Upper lobe of left lung (tissue), 6 donors: ENCODE measurements around the gene TBC1D14. TPM values are rescaled to one million over a fixed set of nuclear protein-coding genes. Genes with fewer than 3 reads are reported as not detected.

Source experiments
- ATAC-seq, 2 donors: fragments of 200-7000 bp; cut with Tn5 transposase; one replicate each; pipeline ENCODE4 v1.9.1; 2022; ENCODE audit warnings: mild to moderate bottlenecking in 2 of 2, moderate library complexity in 2 of 2; ENCODE audit not compliant: low FRiP score in 2 of 2
- DNase-seq, 2 donors: peaks; one replicate each; pipeline ENCODE4 v3.0.0-alpha.2; 2019 to 2020
- H3K27ac ChIP-seq, 4 donors: fragments of 200-600 bp; sonication (generic); one replicate each; pipeline ENCODE4 v1.5.1; 2016 to 2019
- H3K27me3 ChIP-seq, 4 donors: fragments of 200-600 bp; sonication (generic); one replicate each; pipeline ENCODE4 v1.5.1; 2017 to 2019
- H3K36me3 ChIP-seq, 4 donors: fragments of 200-600 bp; sonication (generic); one replicate each; pipeline ENCODE4 v1.5.1; 2016 to 2019
- H3K4me1 ChIP-seq, 4 donors: fragments of 200-600 bp; sonication (generic); one replicate each; pipeline ENCODE4 v1.5.1; 2018 to 2019
- H3K4me3 ChIP-seq, 4 donors: fragments of 200-600 bp; sonication (generic); one replicate each; pipeline ENCODE4 v1.5.1; 2017 to 2019; ENCODE audit warnings: mild to moderate bottlenecking in 2 of 4, moderate library complexity in 1 of 4
- H3K9me3 ChIP-seq, 4 donors: fragments of 200-600 bp; sonication (generic); one replicate each; pipeline ENCODE4 v1.5.1; 2018 to 2019
- CTCF ChIP-seq, 6 experiments: fragments of 450-650 bp in 4 of 6; fragments of 200-600 bp in 2 of 6; sonication (generic) in 2 of 6; IDR thresholded peaks; one replicate each; pipeline ENCODE4 v1.5.1; 2016 to 2019; ENCODE audit warnings: antibody characterized with exemption in 6 of 6
- EP300 ChIP-seq, 4 donors: sonication (generic); formaldehyde crosslinking; IDR thresholded peaks; one replicate each; pipeline ENCODE4 v1.5.1; 2017; ENCODE audit warnings: antibody characterized with exemption in 4 of 4, control low read depth in 2 of 4
- POLR2A ChIP-seq, 4 donors: fragments of 450-650 bp; IDR thresholded peaks; one replicate each; pipeline ENCODE4 v1.5.1; 2016 to 2017; ENCODE audit warnings: antibody characterized with exemption in 4 of 4, mild to moderate bottlenecking in 2 of 4
- POLR2AphosphoS5 ChIP-seq, 2 donors: sonication (generic); formaldehyde crosslinking; IDR thresholded peaks; one replicate each; pipeline ENCODE4 v1.5.1; 2017; ENCODE audit warnings: antibody characterized with exemption in 2 of 2
- WGBS, 2 donors: methylation state at CpG; one replicate each; pipeline ENCODE4 v1.1.5; 2017 to 2018; 5-methylcytosine and 5-hydroxymethylcytosine counted together
- total RNA-seq, 6 donors: library from RNA; depleted of rRNA in 4 of 6; stranded (reverse); fragments of >200 nt in 4 of 6; gene quantifications; one replicate each; pipeline versions ENCODE4 v1.1.0 to v1.2.1, GENCODE V29; 2016 to 2021
- donor health status: DM: no; HTN: no; CAD: no; lungs with moderate emphysema.
- donor health status: DM: no; HTN: yes; CAD: no; lungs with severe emphysema.

Gene TBC1D14
- total RNA-seq, 6 donors from 2014 or later: 47.7 to 61.8 (median 57.8) TPM

DNA sequence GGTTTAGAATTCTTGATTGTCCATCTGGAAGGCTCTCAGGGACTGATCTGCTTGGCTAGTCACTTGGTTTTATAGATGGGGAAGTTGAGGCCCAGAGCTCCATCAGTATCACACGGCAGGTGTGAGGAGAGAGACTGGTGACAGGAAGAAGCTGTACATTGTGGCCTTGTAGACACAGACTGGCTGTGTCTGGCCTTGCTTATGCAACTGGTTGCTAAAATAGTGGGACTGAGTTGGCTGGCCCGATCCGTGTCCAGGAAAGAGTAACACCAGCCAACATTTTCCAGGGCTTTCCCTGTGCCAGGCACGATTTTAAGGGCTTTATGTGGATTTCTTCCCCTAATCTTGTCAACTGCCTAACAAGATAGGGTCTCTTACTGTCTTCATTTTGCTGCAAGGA lies 2.8 kb downstream of the TBC1D14 start:
- WGBS, 2 donors: 60 to 64% methylated on average over 4 of the region's 4 CpGs
- Histone ChIP-seq H3K36me3 (no peaks in the 10 kb centered on the region), H3K9me3 (no peaks in the 10 kb centered on the region), H3K4me3 (no peak overlapping the region), H3K4me1 (peaks cover 42 to 85% (median 54%) of the 10 kb centered on the region in 4 donors), H3K27ac (peak overlapping the region in 2 of 4 donors; percentile 21 to 47), H3K27me3 (no peaks in the 10 kb centered on the region)
- no peak for TF ChIP-seq CTCF (IDR thresholded peaks at IDR 0.05)
- TF ChIP-seq POLR2A (IDR thresholded peaks at IDR 0.05): peak in 1 of 4 donors; percentile 29
- peak in 1 of 2 donors; percentile 31 for TF ChIP-seq POLR2AphosphoS5 (IDR thresholded peaks at IDR 0.05)
- ATAC-seq: no peak
- peak in 1 of 2 donors; percentile 55 for DNase-seq

DNA sequence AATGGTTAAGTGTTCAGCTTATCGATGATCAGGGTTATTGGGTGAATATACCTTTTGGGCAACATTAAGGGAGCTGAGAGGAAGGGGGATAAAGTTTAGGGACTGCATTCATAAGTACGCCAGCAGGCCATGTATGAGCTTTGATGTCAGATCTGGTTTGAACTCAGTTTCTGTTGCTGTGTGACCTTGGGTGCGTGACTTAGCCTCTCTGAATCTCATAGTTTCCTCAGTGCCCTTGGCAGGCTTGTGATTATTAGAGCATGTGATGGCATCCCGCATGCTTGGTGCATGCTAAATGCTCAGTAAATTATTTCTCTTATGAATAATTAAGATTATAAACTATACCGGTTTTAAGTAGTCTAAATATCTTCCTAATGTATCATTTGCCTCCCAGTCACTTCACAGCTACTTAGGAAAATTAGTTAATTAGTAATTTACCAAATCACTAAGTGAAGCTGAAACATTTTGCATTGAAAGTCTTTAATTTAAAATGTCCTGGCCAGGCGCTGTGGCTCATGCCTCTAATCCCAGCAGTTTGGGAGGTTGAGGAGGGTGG lies 3.8 kb downstream of the TBC1D14 start:
- Histone ChIP-seq H3K27me3 (no peaks in the 10 kb centered on the region), H3K4me3 (no peak overlapping the region), H3K27ac (peak overlapping the region in 1 of 4 donors; percentile 21), H3K36me3 (no peaks in the 10 kb centered on the region), H3K9me3 (no peaks in the 10 kb centered on the region), H3K4me1 (peaks cover 45 to 85% (median 59%) of the 10 kb centered on the region in 4 donors)
- no peak for TF ChIP-seq CTCF (IDR thresholded peaks at IDR 0.05)
- TF ChIP-seq POLR2A (IDR thresholded peaks at IDR 0.05): no peak
- no peak for TF ChIP-seq POLR2AphosphoS5 (IDR thresholded peaks at IDR 0.05)
- TF ChIP-seq EP300 (IDR thresholded peaks at IDR 0.05): no peak
- ATAC-seq (no peak), DNase-seq (no peak)
- WGBS, 2 donors: 90 to 97% methylated on average over 6 of the region's 6 CpGs

GRCh38 chr4:6914448-6914847 lies 4.8 kb downstream of the TBC1D14 start:
- DNase-seq (no peak), ATAC-seq (no peak)
- H3K9me3 ChIP-seq: no peaks in the 10 kb centered on the region
- no peaks in the 10 kb centered on the region for H3K36me3 ChIP-seq
- no peak for TF ChIP-seq POLR2AphosphoS5 (IDR thresholded peaks at IDR 0.05)
- TF ChIP-seq EP300 (IDR thresholded peaks at IDR 0.05): no peak
- no peak for TF ChIP-seq CTCF (IDR thresholded peaks at IDR 0.05)
- TF ChIP-seq POLR2A (IDR thresholded peaks at IDR 0.05): no peak
- no peak overlapping the region for H3K4me3 ChIP-seq
- H3K27me3 ChIP-seq: no peaks in the 10 kb centered on the region
- H3K27ac ChIP-seq: peak overlapping the region in 2 of 4 donors; percentile 88
- H3K4me1 ChIP-seq: peaks cover 48 to 89% (median 63%) of the 10 kb centered on the region in 4 donors
- 95 to 98% methylated on average over 9 of the region's 9 CpGs for WGBS, 2 donors

- H3K27me3 ChIP-seq: no peaks in the 10 kb centered on the region
- DNase-seq: no peak
- H3K9me3 ChIP-seq: no peaks in the 10 kb centered on the region
- WGBS, 2 donors: 92 to 97% methylated on average over 8 to 17 of the region's 18 CpGs
- TF ChIP-seq POLR2AphosphoS5 (IDR thresholded peaks at IDR 0.05) (no peak), EP300 (IDR thresholded peaks at IDR 0.05) (no peak), POLR2A (IDR thresholded peaks at IDR 0.05) (no peak), CTCF (IDR thresholded peaks at IDR 0.05) (no peak)
- peak overlapping the region; percentile 86 to 89 (median 88) for H3K27ac ChIP-seq
- no peaks in the 10 kb centered on the region for H3K36me3 ChIP-seq
- ATAC-seq: no peak
- H3K4me3 ChIP-seq: no peak overlapping the region
- peaks cover 48 to 94% (median 63%) of the 10 kb centered on the region in 4 donors for H3K4me1 ChIP-seq
These were observed 5.7 kb downstream of the TBC1D14 start for GRCh38 chr4:6915041-6916005.
